Esophagus squamous epithelium (tissue), 4 donors: Measurements from ENCODE around the gene ARMH3.

Source experiments
- POLR2A ChIP-seq, 4 donors: fragments of 450-650 bp; IDR thresholded peaks; one replicate each; pipeline ENCODE4 v1.6.1; 2017; ENCODE audit warnings: antibody characterized with exemption in 4 of 4, mild to moderate bottlenecking in 4 of 4, moderate library complexity in 3 of 4
- TF ChIP-seq, protein P1 (sequence below), 6 experiments: fragments of 450-650 bp in 4 of 6; fragments of 200-600 bp in 2 of 6; sonication (generic) in 2 of 6; IDR thresholded peaks; one replicate each; pipeline ENCODE4 v1.5.1; 2016 to 2019; ENCODE audit warnings: antibody characterized with exemption in 6 of 6, mild to moderate bottlenecking in 4 of 6, moderate library complexity in 4 of 6

GRCh38 chr10:101818872-101819633 lies 236.9 kb downstream of the ARMH3 start:
- TF ChIP-seq, protein P1, sequence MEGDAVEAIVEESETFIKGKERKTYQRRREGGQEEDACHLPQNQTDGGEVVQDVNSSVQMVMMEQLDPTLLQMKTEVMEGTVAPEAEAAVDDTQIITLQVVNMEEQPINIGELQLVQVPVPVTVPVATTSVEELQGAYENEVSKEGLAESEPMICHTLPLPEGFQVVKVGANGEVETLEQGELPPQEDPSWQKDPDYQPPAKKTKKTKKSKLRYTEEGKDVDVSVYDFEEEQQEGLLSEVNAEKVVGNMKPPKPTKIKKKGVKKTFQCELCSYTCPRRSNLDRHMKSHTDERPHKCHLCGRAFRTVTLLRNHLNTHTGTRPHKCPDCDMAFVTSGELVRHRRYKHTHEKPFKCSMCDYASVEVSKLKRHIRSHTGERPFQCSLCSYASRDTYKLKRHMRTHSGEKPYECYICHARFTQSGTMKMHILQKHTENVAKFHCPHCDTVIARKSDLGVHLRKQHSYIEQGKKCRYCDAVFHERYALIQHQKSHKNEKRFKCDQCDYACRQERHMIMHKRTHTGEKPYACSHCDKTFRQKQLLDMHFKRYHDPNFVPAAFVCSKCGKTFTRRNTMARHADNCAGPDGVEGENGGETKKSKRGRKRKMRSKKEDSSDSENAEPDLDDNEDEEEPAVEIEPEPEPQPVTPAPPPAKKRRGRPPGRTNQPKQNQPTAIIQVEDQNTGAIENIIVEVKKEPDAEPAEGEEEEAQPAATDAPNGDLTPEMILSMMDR (IDR thresholded peaks at IDR 0.05) = no peak
- TF ChIP-seq POLR2A (IDR thresholded peaks at IDR 0.05) = no peak
